IMR-90 (cell line): ENCODE data around the gene CRACDL. TPM values are rescaled to one million over a fixed set of nuclear protein-coding genes. Genes with fewer than 3 reads are reported as not detected.

Source experiments
- ATAC-seq: fragments of 200-7000 bp; cut with Tn5 transposase; 2 replicates; pipeline ENCODE4 v1.9.1; 2020; ENCODE audit warnings: low read depth, mild to moderate bottlenecking, moderate library complexity
- BruUV-seq: library from RNA; stranded (reverse); fragments of 400-500 nt; replicated peaks from 2 replicates; lab custom pipeline; 2021; lab: Mats Ljungman, UMichigan
- CTCF ChIA-PET: fragments of 300-600 bp; formaldehyde crosslinking; extraction: SDS; loops from one replicate; lab custom pipeline; 2021; ENCODE audit warnings: antibody characterized with exemption; lab: Yijun Ruan, JAX
- POLR2A ChIA-PET: fragments of 300-600 bp; sonication (Branson Sonifier 250); formaldehyde crosslinking; loops from one replicate; lab custom pipeline; 2022; ENCODE audit warnings: antibody characterized with exemption; ENCODE audit not compliant: unreplicated experiment; lab: Charles Lee
- DNase-seq: peaks from one replicate; pipeline ENCODE4 v3.0.0; 2013
- H2AFZ ChIP-seq: replicated peaks from 2 replicates; pipeline ENCODE3; 2013; ENCODE audit warnings: low read length, mild to moderate bottlenecking; ENCODE audit not compliant: poor library complexity
- H2AK5ac ChIP-seq: 2 replicates; pipeline ENCODE4 v1.6.1; 2013; ENCODE audit warnings: low read depth, low read length, inconsistent platforms
- H2AK9ac ChIP-seq: replicated peaks from 2 replicates; pipeline ENCODE3; 2013; ENCODE audit warnings: mild to moderate bottlenecking, low read depth, low read length, moderate library complexity; ENCODE audit not compliant: poor library complexity
- H2BK120ac ChIP-seq: 2 replicates; pipeline ENCODE4 v1.6.1; 2013; ENCODE audit warnings: low read depth, low read length, inconsistent platforms
- H2BK15ac ChIP-seq: 3 replicates; pipeline ENCODE4 v1.6.1; 2013; ENCODE audit warnings: low read depth, low read length, inconsistent platforms
- H2BK20ac ChIP-seq: 2 replicates; pipeline ENCODE4 v1.6.1; 2013; ENCODE audit warnings: low read depth, mild to moderate bottlenecking, inconsistent platforms, low read length, moderate library complexity
- H2BK5ac ChIP-seq: 2 replicates; pipeline ENCODE4 v1.6.1; 2013; ENCODE audit warnings: mild to moderate bottlenecking, low read depth, low read length, inconsistent platforms; ENCODE audit not compliant: poor library complexity, severe bottlenecking
- H3K14ac ChIP-seq: replicated peaks from 2 replicates; pipeline ENCODE4 v1.6.1; 2013; ENCODE audit warnings: low read depth, low read length, inconsistent platforms
- H3K18ac ChIP-seq: 2 replicates; pipeline ENCODE4 v1.6.1; 2013; ENCODE audit warnings: low read depth, low read length, control low read depth
- H3K23ac ChIP-seq: 2 replicates; pipeline ENCODE4 v1.6.1; 2013; ENCODE audit warnings: low read depth, low read length, inconsistent platforms
- H3K27ac ChIP-seq: 2 replicates; pipeline ENCODE4 v1.5.1; 2013; ENCODE audit warnings: mild to moderate bottlenecking, control low read depth, low read length; ENCODE audit not compliant: insufficient read depth
- H3K27me3 ChIP-seq: 2 replicates; pipeline ENCODE4 v1.6.1; 2013; ENCODE audit warnings: low read length; ENCODE audit not compliant: control insufficient read depth, insufficient read depth
- H3K36me3 ChIP-seq: 2 replicates; pipeline ENCODE4 v1.6.1; 2013; ENCODE audit warnings: low read length, mixed read lengths; ENCODE audit not compliant: control insufficient read depth, insufficient read depth
- H3K4ac ChIP-seq: 2 replicates; pipeline ENCODE4 v1.6.1; 2013; ENCODE audit warnings: low read depth, low read length, inconsistent platforms
- H3K4me1 ChIP-seq: 2 replicates; pipeline ENCODE4 v1.6.1; 2013; ENCODE audit warnings: low read length, mixed read lengths; ENCODE audit not compliant: control insufficient read depth, insufficient read depth
- H3K4me2 ChIP-seq: 2 replicates; pipeline ENCODE4 v1.6.1; 2013; ENCODE audit warnings: low read depth, mild to moderate bottlenecking, control low read depth, low read length, moderate library complexity
- H3K4me3 ChIP-seq: 2 replicates; pipeline ENCODE4 v1.5.1; 2013; ENCODE audit warnings: low read depth, mild to moderate bottlenecking, control low read depth, low read length, moderate library complexity; ENCODE audit not compliant: insufficient read depth
- H3K56ac ChIP-seq: 2 replicates; pipeline ENCODE4 v1.6.1; 2013; ENCODE audit warnings: low read length, inconsistent platforms; ENCODE audit not compliant: insufficient read depth; ENCODE audit errors: extremely low read depth
- H3K79me1 ChIP-seq, 2 experiments: 2 replicates each; pipeline ENCODE4 v1.6.1; 2013; ENCODE audit warnings: low read length in 2 of 2, inconsistent platforms in 1 of 2, low read depth in 1 of 2
- H3K9ac ChIP-seq: 2 replicates; pipeline ENCODE4 v1.6.1; 2013; ENCODE audit warnings: low read depth, low read length, control low read depth
- H3K9me1 ChIP-seq: 2 replicates; pipeline ENCODE4 v1.6.1; 2013; ENCODE audit warnings: low read length, inconsistent platforms; ENCODE audit not compliant: insufficient read depth
- H3K9me3 ChIP-seq: 2 replicates; pipeline ENCODE4 v1.6.1; 2013; ENCODE audit warnings: low read length; ENCODE audit not compliant: control insufficient read depth, insufficient read depth
- H4K20me1 ChIP-seq: 2 replicates; pipeline ENCODE4 v1.6.1; 2013; ENCODE audit warnings: low read length, inconsistent platforms; ENCODE audit not compliant: insufficient read depth
- H4K5ac ChIP-seq: 2 replicates; pipeline ENCODE4 v1.6.1; 2013; ENCODE audit warnings: mild to moderate bottlenecking, low read depth, low read length, control low read depth
- H4K8ac ChIP-seq, 2 experiments: 2 replicates each; pipeline ENCODE4 v1.6.1; 2013; ENCODE audit warnings: low read depth in 2 of 2, low read length in 2 of 2, control low read depth in 1 of 2, inconsistent platforms in 1 of 2
- H4K91ac ChIP-seq: 2 replicates; pipeline ENCODE4 v1.6.1; 2013; ENCODE audit warnings: low read depth, low read length, inconsistent platforms; ENCODE audit not compliant: insufficient read depth
- CTCF ChIP-seq: conservative IDR thresholded peaks from 2 replicates; pipeline ENCODE4 v1.5.1; 2012; ENCODE audit warnings: mild to moderate bottlenecking, low read depth, low read length, improper control_type of control experiment
- ELK1 ChIP-seq: fragments of 150-350 bp; IDR thresholded peaks from 2 replicates; pipeline ENCODE4 v1.6.1; 2016; ENCODE audit warnings: low read depth, mild to moderate bottlenecking, low read length, moderate library complexity, borderline replicate concordance
- POLR2A ChIP-seq: IDR thresholded peaks from 2 replicates; pipeline ENCODE4 v1.6.1; 2012; ENCODE audit warnings: mild to moderate bottlenecking, low read depth, low read length
- RFX5 ChIP-seq: IDR thresholded peaks from 2 replicates; pipeline ENCODE4 v1.8.0; 2012; ENCODE audit warnings: low read depth, mild to moderate bottlenecking, low read length, moderate library complexity
- WGBS, 2 experiments: methylation state at CpG; one replicate each; pipeline versions ENCODE4 v1.1.5 to v1.1.7; 2013; ENCODE audit warnings: missing lambda C conversion rate in 2 of 2; ENCODE audit not compliant: insufficient read length in 1 of 2; ENCODE audit errors: extremely low coverage in 2 of 2; 5-methylcytosine and 5-hydroxymethylcytosine counted together
- dilution Hi-C: fragments of 300-500 bp; cut with HindIII; formaldehyde crosslinking; loops from one replicate; pipeline ENCODE4 v1.14.3; 2018; ENCODE audit warnings: low sequenced_read_pairs; ENCODE audit not compliant: unreplicated experiment
- in situ Hi-C: fragments of 300-500 bp; cut with MboI; formaldehyde crosslinking; loops from 3 replicates; pipeline ENCODE4 v1.14.3; 2019; ENCODE audit warnings: low sequenced_read_pairs, inconsistent platforms, mixed read lengths
- intact Hi-C: fragments of 100-400 bp; cut with micrococcal nuclease; formaldehyde crosslinking; loops from 2 replicates; pipeline ENCODE4 v1.10.0; 2022
- polyA plus RNA-seq, 3 experiments: library from polyadenylated mRNA; depleted of rRNA; stranded (reverse); fragments of >200 nt; gene quantifications; 2 replicates each; pipeline ENCODE4 v1.2.3, GENCODE V29; 2012; ENCODE audit warnings: low replicate concordance in 1 of 3
- total RNA-seq: library from RNA; depleted of rRNA; stranded (reverse); fragments of >200 nt; gene quantifications from 2 replicates; pipeline ENCODE4 v1.2.3, GENCODE V29; 2012

CRACDL gene
- total and polyA plus RNA-seq, 2 of the 4 experiments (the other 2 are of a cell fraction) = not detected

- H3K79me1 ChIP-seq = no peaks in the 10 kb centered on the region
- no peaks in the 10 kb centered on the region for H3K9me1 ChIP-seq
- no peak for TF ChIP-seq CTCF
- TF ChIP-seq RFX5 = no peak
- no peak for TF ChIP-seq POLR2A
- no peak for TF ChIP-seq ELK1
- DNase-seq (no peak), ATAC-seq (no peak)
- no peak overlapping the region for H4K8ac ChIP-seq
- WGBS, 2 experiments = no CpG with 5 or more reads among the region's 1 CpG
- BruUV-seq = no TSS peak
- H2AFZ ChIP-seq = no peak overlapping the region
- H4K20me1 ChIP-seq = no peaks in the 10 kb centered on the region
- no peaks in the 10 kb centered on the region; the same call in 1 of the 2 replicates for H3K9me3 ChIP-seq
- H2BK15ac ChIP-seq = no peak overlapping the region
- POLR2A ChIA-PET = no interaction called here
- no peak overlapping the region for H3K56ac ChIP-seq
- H3K36me3 ChIP-seq = no peaks in the 10 kb centered on the region
- H3K14ac ChIP-seq = no peak overlapping the region
- H3K18ac ChIP-seq = no peak overlapping the region
- no peak overlapping the region for H2BK20ac ChIP-seq
- no peak overlapping the region for H2AK5ac ChIP-seq
- H2BK5ac ChIP-seq = no peak overlapping the region
- no peak overlapping the region for H3K9ac ChIP-seq
- CTCF ChIA-PET = no interaction called here
- intact Hi-C loops (no loop called here), in situ Hi-C loops (no loop called here), dilution Hi-C loops (no loop called here)
- no peak overlapping the region for H4K91ac ChIP-seq
- H2AK9ac ChIP-seq = no peak overlapping the region
- H3K4me2 ChIP-seq = no peak overlapping the region
- H2BK120ac ChIP-seq = no peak overlapping the region
- no peaks in the 10 kb centered on the region for H3K27me3 ChIP-seq
- no peak overlapping the region for H3K27ac ChIP-seq
- no peak overlapping the region for H3K23ac ChIP-seq
- H3K4me1 ChIP-seq = peaks cover 1% of the 10 kb centered on the region; the same call in 1 of the 2 replicates
- no peak overlapping the region for H3K4me3 ChIP-seq
- H3K4ac ChIP-seq = no peak overlapping the region
- no peak overlapping the region for H4K5ac ChIP-seq
Measured at GRCh38 chr2:98861601-98862000, 74.4 kb downstream of the CRACDL start.
